Retinal pigment epithelial cell (primary cell): ENCODE data around the gene MAPK12.
A peak's percentile ranks its signal among the peaks of the same experiment; 100 is the strongest.

Experiments used
- DNase-seq: peaks from one replicate; pipeline ENCODE4 v3.0.0-alpha.2; 2010; ENCODE audit warnings: low read depth
- H3K4me3 ChIP-seq: 2 replicates; pipeline ENCODE4 v1.5.1; 2011; ENCODE audit warnings: mild to moderate bottlenecking, low read length, control low read depth, moderate library complexity
- CTCF ChIP-seq: conservative IDR thresholded peaks from 2 replicates; pipeline ENCODE4 v1.5.1; 2011; ENCODE audit warnings: low read depth, low read length, control low read depth, inconsistent platforms

The MAPK12 gene

GRCh38 chr22:50303848-50304527 is 42.5 kb upstream of the MAPK12 start:
- no peak for DNase-seq
- peak overlapping the region; percentile 20 for H3K4me3 ChIP-seq
- peak; percentile 28 for TF ChIP-seq CTCF

GRCh38 chr22:50303515-50303847 is 42.0 kb upstream of the MAPK12 start:
- DNase-seq, result no peak
- H3K4me3 ChIP-seq, result peak overlapping the region; percentile 20
- no peak for TF ChIP-seq CTCF

GRCh38 chr22:50302564-50302963 is 41.1 kb upstream of the MAPK12 start:
- H3K4me3 ChIP-seq, result no peak overlapping the region
- no peak for TF ChIP-seq CTCF
- no peak for DNase-seq

- peak overlapping the region; percentile 57 for H3K4me3 ChIP-seq
- DNase-seq, result no peak
- TF ChIP-seq CTCF, result no peak
Observed at GRCh38 chr22:50302041-50302541, 40.6 kb upstream of the MAPK12 start.

- H3K4me3 ChIP-seq, result peak overlapping the region; percentile 57
- no peak for DNase-seq
- no peak for TF ChIP-seq CTCF
Observed at GRCh38 chr22:50301581-50301991, 40.1 kb upstream of the MAPK12 start.

- H3K4me3 ChIP-seq, result peak overlapping the region; percentile 57
- DNase-seq, result no peak
- TF ChIP-seq CTCF, result no peak
Observed at GRCh38 chr22:50300620-50301257, 39.3 kb upstream of the MAPK12 start.
